Activated T-helper 1 cell treated with anti-CD3 and anti-CD28 coated beads, Interleukin-12 subunit alpha, Interleukin-12 subunit beta, Interleukin-2, Interleukin-4 antibody, amounts not matched to agents 30 ng/mL and 10 ng/mL and 1 ng/mL, durations not matched to agents 14 hours and 24 hours and 36 hours (primary cell): Measurements from ENCODE around the gene CORO1C. TPM values are rescaled to one million over a fixed set of nuclear protein-coding genes. Genes with fewer than 3 reads are reported as not detected.

ENCODE experiments used
- DNase-seq: peaks from one replicate; pipeline ENCODE4 v3.0.0; 2021; ENCODE audit warnings: low spot score
- H3K27ac Mint-ChIP-seq: one replicate; pipeline ENCODE4 v1.8.0; 2021; ENCODE audit warnings: mild to moderate bottlenecking, mixed read lengths
- H3K27me3 Mint-ChIP-seq: one replicate; pipeline ENCODE4 v1.8.0; 2022; ENCODE audit warnings: mild to moderate bottlenecking, moderate library complexity, mixed read lengths; ENCODE audit not compliant: insufficient read depth
- H3K36me3 Mint-ChIP-seq: one replicate; pipeline ENCODE4 v1.8.0; 2021; ENCODE audit warnings: low read depth, mixed read lengths
- H3K4me1 Mint-ChIP-seq: one replicate; pipeline ENCODE4 v1.8.0; 2021; ENCODE audit warnings: low read depth, mixed read lengths
- H3K4me3 Mint-ChIP-seq: one replicate; pipeline ENCODE4 v1.8.0; 2021; ENCODE audit warnings: mild to moderate bottlenecking, moderate library complexity, mixed read lengths
- H3K9me3 Mint-ChIP-seq: one replicate; pipeline ENCODE4 v1.8.0; 2021; ENCODE audit warnings: mixed read lengths
- intact Hi-C: fragments of 100-400 bp; cut with micrococcal nuclease; formaldehyde crosslinking; loops from one replicate; pipeline ENCODE4 v1.15.1; 2024
- total RNA-seq: library from RNA; stranded (reverse); gene quantifications from 2 replicates; pipeline ENCODE4 v1.2.3, GENCODE V29; 2022

The CORO1C gene
- total RNA-seq, 1 donor from 2014 or later = 46.1 TPM

DNA sequence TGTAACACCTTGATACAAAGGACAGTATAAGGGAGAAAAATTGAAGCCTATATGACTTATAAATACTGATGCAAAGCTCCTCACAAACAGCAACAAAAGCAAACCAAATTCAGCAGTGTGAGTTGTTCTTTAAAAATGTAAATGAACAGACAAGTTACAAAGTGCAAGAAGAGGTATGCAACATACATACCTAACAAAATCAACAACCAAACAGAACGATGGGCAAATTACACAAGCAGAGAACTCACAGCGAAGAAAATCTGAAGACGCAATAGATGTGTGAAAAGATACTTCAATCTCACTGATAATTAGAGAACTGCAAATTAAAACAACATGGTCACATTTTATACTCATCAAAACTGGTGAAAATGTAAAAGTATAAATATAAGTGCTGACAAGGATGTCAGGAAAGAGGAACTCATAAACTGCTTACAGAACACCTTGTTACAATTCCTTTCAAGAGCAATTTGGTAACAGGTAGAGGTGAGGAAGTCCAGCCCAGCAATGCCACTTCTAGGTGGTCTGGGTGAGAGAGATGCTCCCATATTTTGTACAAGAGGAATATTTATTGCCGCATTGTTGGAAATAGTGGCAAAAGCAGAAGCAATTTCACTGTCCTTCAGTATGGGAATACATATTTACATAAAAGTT lies 47.3 kb downstream of the CORO1C start:
- intact Hi-C loops = no loop called here
- Mint-ChIP-seq H3K27ac (no peak overlapping the region), H3K27me3 (no peaks in the 10 kb centered on the region), H3K4me1 (peaks cover 20% of the 10 kb centered on the region), H3K9me3 (no peaks in the 10 kb centered on the region), H3K36me3 (peaks cover 4% of the 10 kb centered on the region), H3K4me3 (no peak overlapping the region)
- DNase-seq = no peak

DNA sequence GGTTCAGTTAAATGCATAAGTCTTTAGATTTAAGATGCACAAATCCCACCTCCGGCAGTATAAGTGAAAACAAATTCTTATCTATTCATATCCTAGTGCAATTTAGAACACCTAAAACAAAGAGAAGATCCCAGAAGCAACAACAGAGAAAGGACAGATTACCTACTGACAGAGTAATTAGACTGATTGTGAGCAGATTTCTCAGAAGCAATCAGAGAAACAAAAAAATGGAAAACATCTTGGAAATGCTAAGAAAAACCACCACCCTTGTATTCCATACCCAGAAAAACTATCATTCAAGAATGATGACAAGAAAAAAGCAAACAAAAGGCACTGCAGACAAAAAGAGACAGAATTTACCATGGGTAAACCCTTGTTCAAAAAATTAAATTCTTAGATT lies 50.0 kb downstream of the CORO1C start:
- peaks cover 16% of the 10 kb centered on the region for H3K4me1 Mint-ChIP-seq
- intact Hi-C loops = no loop called here
- H3K36me3 Mint-ChIP-seq = no peaks in the 10 kb centered on the region
- no peak overlapping the region for H3K27ac Mint-ChIP-seq
- no peak for DNase-seq
- H3K4me3 Mint-ChIP-seq = no peak overlapping the region
- no peaks in the 10 kb centered on the region for H3K27me3 Mint-ChIP-seq
- no peaks in the 10 kb centered on the region for H3K9me3 Mint-ChIP-seq

- intact Hi-C loops = no loop called here
- DNase-seq = no peak
- Mint-ChIP-seq H3K36me3 (peaks cover 7% of the 10 kb centered on the region), H3K9me3 (no peaks in the 10 kb centered on the region), H3K27me3 (no peaks in the 10 kb centered on the region), H3K27ac (no peak overlapping the region), H3K4me1 (no peaks in the 10 kb centered on the region), H3K4me3 (no peak overlapping the region)
Measured at GRCh38 chr12:108679106-108679681, 52.1 kb downstream of the CORO1C start.

- H3K36me3 Mint-ChIP-seq = peaks cover 7% of the 10 kb centered on the region
Measured at GRCh38 chr12:108678104-108678730, 53.1 kb downstream of the CORO1C start.

DNA sequence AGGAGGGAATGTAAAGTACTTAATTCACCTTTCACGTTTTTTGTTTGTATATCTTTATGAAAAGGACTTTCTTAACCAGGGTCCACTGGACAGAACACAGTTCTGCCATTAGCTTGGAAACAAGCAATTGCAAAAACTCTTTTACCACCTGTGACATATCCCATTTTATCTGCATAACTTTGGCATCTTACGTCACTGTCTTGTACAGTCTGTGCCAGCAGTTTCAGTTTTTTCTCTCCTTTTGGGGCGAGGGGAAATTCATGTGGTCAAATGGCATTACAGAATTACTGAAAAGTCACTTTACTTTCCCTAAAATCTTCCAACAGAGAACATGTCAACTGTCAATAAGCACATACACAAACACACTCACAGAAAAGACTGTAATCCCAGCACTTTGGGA lies 53.9 kb downstream of the CORO1C start:
- intact Hi-C loops = no loop called here
- no peak overlapping the region for H3K27ac Mint-ChIP-seq
- no peak overlapping the region for H3K4me3 Mint-ChIP-seq
- H3K36me3 Mint-ChIP-seq = peaks cover 7% of the 10 kb centered on the region
- no peaks in the 10 kb centered on the region for H3K4me1 Mint-ChIP-seq
- no peaks in the 10 kb centered on the region for H3K9me3 Mint-ChIP-seq
- DNase-seq = no peak
- H3K27me3 Mint-ChIP-seq = no peaks in the 10 kb centered on the region

More at GRCh38 chr12:108678104-108678730, 53.1 kb downstream of the CORO1C start:
- no peaks in the 10 kb centered on the region for H3K4me1 Mint-ChIP-seq
- no peak overlapping the region for H3K4me3 Mint-ChIP-seq
- intact Hi-C loops = no loop called here
- H3K27ac Mint-ChIP-seq = no peak overlapping the region
- H3K9me3 Mint-ChIP-seq = no peaks in the 10 kb centered on the region
- no peaks in the 10 kb centered on the region for H3K27me3 Mint-ChIP-seq
- DNase-seq = no peak

DNA sequence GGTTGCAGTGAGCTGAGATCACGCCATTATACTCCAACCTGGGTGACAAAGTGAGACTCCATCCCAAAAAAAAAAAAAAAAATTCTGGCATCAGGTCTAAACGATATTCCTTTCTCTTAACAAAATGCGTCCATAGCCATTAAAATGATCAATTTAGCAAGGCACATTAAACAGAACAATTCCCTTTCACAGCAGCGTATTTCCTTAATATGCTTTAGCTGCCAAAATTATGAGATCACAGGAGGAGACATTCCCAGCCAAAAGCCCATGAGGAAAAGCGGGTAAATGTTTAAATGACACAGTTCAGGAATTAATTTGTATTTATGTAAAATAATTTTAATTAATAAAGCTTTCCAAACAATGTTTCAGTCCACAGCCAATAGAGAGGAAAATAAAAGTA lies 54.6 kb downstream of the CORO1C start:
- Mint-ChIP-seq H3K4me1 (no peaks in the 10 kb centered on the region), H3K36me3 (peaks cover 7% of the 10 kb centered on the region), H3K4me3 (no peak overlapping the region), H3K27me3 (no peaks in the 10 kb centered on the region), H3K9me3 (no peaks in the 10 kb centered on the region), H3K27ac (no peak overlapping the region)
- intact Hi-C loops = no loop called here
- DNase-seq = no peak

GRCh38 chr12:108675792-108676191 lies 55.5 kb downstream of the CORO1C start:
- intact Hi-C loops = no loop called here
- H3K36me3 Mint-ChIP-seq = peaks cover 7% of the 10 kb centered on the region

GRCh38 chr12:108672054-108672453 lies 59.3 kb downstream of the CORO1C start:
- H3K4me1 Mint-ChIP-seq = no peaks in the 10 kb centered on the region
- H3K36me3 Mint-ChIP-seq = peaks cover 7% of the 10 kb centered on the region
- H3K4me3 Mint-ChIP-seq = no peak overlapping the region
- no peaks in the 10 kb centered on the region for H3K27me3 Mint-ChIP-seq
- no peak overlapping the region for H3K27ac Mint-ChIP-seq
- no peaks in the 10 kb centered on the region for H3K9me3 Mint-ChIP-seq
- DNase-seq = no peak
- intact Hi-C loops = no loop called here

More at GRCh38 chr12:108675792-108676191, 55.5 kb downstream of the CORO1C start:
- Mint-ChIP-seq H3K4me1 (no peaks in the 10 kb centered on the region), H3K27ac (no peak overlapping the region), H3K27me3 (no peaks in the 10 kb centered on the region), H3K9me3 (no peaks in the 10 kb centered on the region), H3K4me3 (no peak overlapping the region)
- DNase-seq = no peak

- Mint-ChIP-seq H3K4me3 (no peak overlapping the region), H3K4me1 (no peaks in the 10 kb centered on the region), H3K36me3 (peaks cover 7% of the 10 kb centered on the region), H3K27me3 (no peaks in the 10 kb centered on the region), H3K9me3 (no peaks in the 10 kb centered on the region), H3K27ac (no peak overlapping the region)
- no peak for DNase-seq
- intact Hi-C loops = no loop called here
Measured at GRCh38 chr12:108671110-108671509, 60.2 kb downstream of the CORO1C start.

DNA sequence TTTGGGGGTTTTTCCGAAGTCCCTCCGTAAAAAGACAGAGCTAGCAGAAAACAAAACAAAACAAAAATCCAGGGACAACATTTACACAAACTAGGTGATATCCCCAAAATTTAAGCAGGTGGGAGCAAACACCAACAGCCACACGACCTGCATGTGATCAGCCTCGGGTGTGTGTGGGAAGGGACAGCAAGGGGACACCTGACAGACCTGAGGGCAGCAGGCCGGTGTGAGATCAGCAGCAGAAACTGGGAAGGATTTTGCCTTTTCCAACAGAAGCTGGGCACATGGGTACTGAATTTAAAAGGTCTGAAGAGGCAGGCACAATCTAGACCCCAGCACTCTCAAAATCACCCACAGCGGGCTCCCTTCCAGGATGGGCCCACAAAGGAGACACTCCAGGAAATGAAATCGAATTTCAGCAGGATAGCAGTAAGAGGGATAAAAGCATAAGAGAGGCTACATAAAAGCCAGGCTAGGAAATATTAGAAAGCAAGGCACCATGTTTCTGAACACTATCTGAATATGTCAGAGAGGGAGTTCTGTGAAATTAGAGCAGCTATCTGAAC lies 61.2 kb downstream of the CORO1C start:
- DNase-seq = no peak
- peaks cover 5% of the 10 kb centered on the region for H3K36me3 Mint-ChIP-seq
- no peaks in the 10 kb centered on the region for H3K9me3 Mint-ChIP-seq
- intact Hi-C loops = no loop called here
- no peaks in the 10 kb centered on the region for H3K27me3 Mint-ChIP-seq
- no peak overlapping the region for H3K4me3 Mint-ChIP-seq
- no peak overlapping the region for H3K27ac Mint-ChIP-seq
- H3K4me1 Mint-ChIP-seq = no peaks in the 10 kb centered on the region

GRCh38 chr12:108668542-108668941 lies 62.8 kb downstream of the CORO1C start:
- no peaks in the 10 kb centered on the region for H3K27me3 Mint-ChIP-seq
- H3K4me3 Mint-ChIP-seq = no peak overlapping the region
- peaks cover 16% of the 10 kb centered on the region for H3K4me1 Mint-ChIP-seq
- intact Hi-C loops = no loop called here
- DNase-seq = no peak
- no peak overlapping the region for H3K27ac Mint-ChIP-seq
- no peaks in the 10 kb centered on the region for H3K9me3 Mint-ChIP-seq
- no peaks in the 10 kb centered on the region for H3K36me3 Mint-ChIP-seq

- no peaks in the 10 kb centered on the region for H3K36me3 Mint-ChIP-seq
- DNase-seq = no peak
- no peaks in the 10 kb centered on the region for H3K27me3 Mint-ChIP-seq
- H3K27ac Mint-ChIP-seq = no peak overlapping the region
- no peaks in the 10 kb centered on the region for H3K9me3 Mint-ChIP-seq
- H3K4me3 Mint-ChIP-seq = no peak overlapping the region
- intact Hi-C loops = no loop called here
- peaks cover 17% of the 10 kb centered on the region for H3K4me1 Mint-ChIP-seq
Measured at GRCh38 chr12:108668063-108668462, 63.3 kb downstream of the CORO1C start.

DNA sequence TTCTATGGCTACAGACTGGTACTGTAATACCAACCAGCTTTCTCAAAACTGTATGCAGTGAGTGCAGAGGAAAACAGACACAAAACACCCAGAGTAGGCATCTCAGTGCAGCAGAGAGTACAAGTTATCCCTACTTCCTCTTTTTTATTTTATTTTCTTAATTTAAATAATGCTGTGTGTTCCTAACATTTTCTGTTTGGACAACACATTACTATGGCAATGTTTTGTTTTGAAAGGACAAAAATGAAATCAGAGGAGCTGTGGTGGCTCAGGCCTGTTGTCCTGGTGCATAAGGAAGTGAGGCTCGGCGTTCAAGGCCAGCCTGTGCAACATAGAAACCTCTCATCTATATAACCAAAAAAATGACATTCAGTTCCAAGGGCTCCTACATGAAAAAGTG lies 64.0 kb downstream of the CORO1C start:
- Mint-ChIP-seq H3K4me3 (no peak overlapping the region), H3K27ac (no peak overlapping the region), H3K36me3 (no peaks in the 10 kb centered on the region), H3K27me3 (no peaks in the 10 kb centered on the region), H3K9me3 (no peaks in the 10 kb centered on the region), H3K4me1 (peaks cover 17% of the 10 kb centered on the region)
- intact Hi-C loops = no loop called here
- no peak for DNase-seq
